Peyer's patch (tissue), 4 donors: Measurements from ENCODE around the gene ST8SIA1. TPM values are rescaled to one million over a fixed set of nuclear protein-coding genes. Genes with fewer than 3 reads are reported as not detected.

ENCODE experiments used
- DNase-seq, 3 donors: peaks; one replicate each; pipeline ENCODE4 v3.0.0-alpha.2; 2017 to 2019
- H3K27ac ChIP-seq, 4 donors: fragments of 200-600 bp; sonication (generic); one replicate each; pipeline ENCODE4 v1.5.1; 2016 to 2019
- H3K27me3 ChIP-seq, 2 donors: fragments of 200-600 bp; sonication (generic); one replicate each; pipeline ENCODE4 v1.5.1; 2019
- H3K36me3 ChIP-seq, 3 donors: fragments of 200-600 bp; sonication (generic); one replicate each; pipeline ENCODE4 v1.5.1; 2016 to 2019
- H3K4me1 ChIP-seq, 4 donors: fragments of 200-600 bp; sonication (generic); one replicate each; pipeline ENCODE4 v1.5.1; 2016 to 2019
- H3K4me3 ChIP-seq, 4 donors: fragments of 200-600 bp; sonication (generic); 1 replicate in 3 of 4; 2 replicates in 1 of 4; pipeline ENCODE4 v1.5.1; 2016 to 2019; ENCODE audit warnings: mild to moderate bottlenecking in 1 of 4
- H3K9me3 ChIP-seq, 4 donors: fragments of 200-600 bp; sonication (generic); one replicate each; pipeline ENCODE4 v1.5.1; 2016 to 2019; ENCODE audit warnings: mild to moderate bottlenecking in 1 of 4
- POLR2A ChIP-seq, 2 donors: fragments of 450-650 bp; IDR thresholded peaks; one replicate each; pipeline ENCODE4 v1.5.1; 2017; ENCODE audit warnings: antibody characterized with exemption in 2 of 2, mild to moderate bottlenecking in 2 of 2, moderate library complexity in 2 of 2
- total RNA-seq, 4 donors: library from RNA; depleted of rRNA; stranded (reverse); fragments of >200 nt; gene quantifications; one replicate each; pipeline ENCODE4 v1.1.0, GENCODE V29; 2016
- TF ChIP-seq, protein P1 (sequence below), 6 experiments: fragments of 450-650 bp in 4 of 6; fragments of 200-600 bp in 2 of 6; sonication (generic) in 1 of 6; IDR thresholded peaks; one replicate each; pipeline ENCODE4 v1.5.1; 2017 to 2019; ENCODE audit warnings: antibody characterized with exemption in 6 of 6, mild to moderate bottlenecking in 3 of 6, moderate library complexity in 1 of 6

Gene ST8SIA1
- total RNA-seq, 4 donors from 2014 or later = 1.2 to 11.6 (median 1.9) TPM

DNA sequence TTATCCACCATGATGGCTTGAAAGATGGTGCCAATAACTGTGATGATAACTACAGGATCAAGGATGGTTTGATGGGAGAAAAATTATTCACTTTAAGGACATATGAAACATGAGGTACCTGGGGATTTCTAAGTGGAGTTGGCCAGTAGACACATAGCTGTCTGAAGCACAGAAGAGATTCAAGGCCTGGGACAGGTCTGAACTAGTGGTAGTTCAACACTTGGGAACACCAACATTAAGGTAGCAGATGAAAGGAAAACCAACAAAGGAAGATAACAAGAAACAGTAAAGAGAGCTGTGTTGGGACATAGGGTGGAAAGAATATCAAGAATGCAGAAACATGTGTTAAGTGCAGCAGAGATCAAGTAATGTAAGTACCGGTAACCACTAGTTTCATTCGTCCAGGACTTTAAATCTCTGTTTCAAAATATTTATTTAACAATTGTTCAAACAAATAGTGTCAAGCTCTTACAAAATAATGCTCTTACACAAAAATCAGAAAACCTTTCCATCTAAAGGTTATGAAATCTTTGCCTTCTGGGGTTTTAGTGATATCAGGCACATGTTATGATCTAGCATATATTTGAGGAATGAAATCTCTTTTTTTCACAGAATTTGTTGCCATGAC is 104.7 kb downstream of the ST8SIA1 start:
- H3K36me3 ChIP-seq = no peaks in the 10 kb centered on the region
- no peaks in the 10 kb centered on the region for H3K9me3 ChIP-seq
- TF ChIP-seq POLR2A (IDR thresholded peaks at IDR 0.05) = no peak
- TF ChIP-seq, protein P1, sequence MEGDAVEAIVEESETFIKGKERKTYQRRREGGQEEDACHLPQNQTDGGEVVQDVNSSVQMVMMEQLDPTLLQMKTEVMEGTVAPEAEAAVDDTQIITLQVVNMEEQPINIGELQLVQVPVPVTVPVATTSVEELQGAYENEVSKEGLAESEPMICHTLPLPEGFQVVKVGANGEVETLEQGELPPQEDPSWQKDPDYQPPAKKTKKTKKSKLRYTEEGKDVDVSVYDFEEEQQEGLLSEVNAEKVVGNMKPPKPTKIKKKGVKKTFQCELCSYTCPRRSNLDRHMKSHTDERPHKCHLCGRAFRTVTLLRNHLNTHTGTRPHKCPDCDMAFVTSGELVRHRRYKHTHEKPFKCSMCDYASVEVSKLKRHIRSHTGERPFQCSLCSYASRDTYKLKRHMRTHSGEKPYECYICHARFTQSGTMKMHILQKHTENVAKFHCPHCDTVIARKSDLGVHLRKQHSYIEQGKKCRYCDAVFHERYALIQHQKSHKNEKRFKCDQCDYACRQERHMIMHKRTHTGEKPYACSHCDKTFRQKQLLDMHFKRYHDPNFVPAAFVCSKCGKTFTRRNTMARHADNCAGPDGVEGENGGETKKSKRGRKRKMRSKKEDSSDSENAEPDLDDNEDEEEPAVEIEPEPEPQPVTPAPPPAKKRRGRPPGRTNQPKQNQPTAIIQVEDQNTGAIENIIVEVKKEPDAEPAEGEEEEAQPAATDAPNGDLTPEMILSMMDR (IDR thresholded peaks at IDR 0.05) = no peak
- no peaks in the 10 kb centered on the region for H3K27me3 ChIP-seq
- H3K4me3 ChIP-seq = no peak overlapping the region
- DNase-seq = no peak
- no peaks in the 10 kb centered on the region for H3K4me1 ChIP-seq
- no peak overlapping the region for H3K27ac ChIP-seq

- TF ChIP-seq, protein P1 (IDR thresholded peaks at IDR 0.05) = no peak
- TF ChIP-seq POLR2A (IDR thresholded peaks at IDR 0.05) = no peak
- DNase-seq = no peak
- H3K4me1 ChIP-seq = no peaks in the 10 kb centered on the region
Observed at GRCh38 chr12:22228022-22228875, 106.3 kb downstream of the ST8SIA1 start.

DNA sequence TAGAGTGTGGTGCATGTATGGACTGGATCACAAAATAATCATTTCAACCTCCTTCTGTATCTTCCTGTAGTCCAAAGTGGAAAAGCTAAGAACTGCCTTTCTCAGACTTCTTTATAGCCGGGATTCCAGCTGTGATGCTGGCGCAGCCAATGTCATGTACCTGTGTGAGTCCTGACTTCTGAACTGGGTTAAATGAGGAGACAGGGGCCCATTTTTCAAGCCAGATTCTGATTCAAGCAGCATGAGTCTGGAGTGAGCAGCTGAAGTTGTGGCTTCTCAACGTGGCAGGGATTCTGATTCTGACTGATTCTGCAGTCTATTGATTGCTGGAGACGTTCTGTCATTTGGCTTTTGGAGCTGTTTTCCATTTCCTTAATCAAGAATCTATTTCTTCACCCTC is 111.2 kb downstream of the ST8SIA1 start:
- DNase-seq = no peak

More at GRCh38 chr12:22228022-22228875, 106.3 kb downstream of the ST8SIA1 start:
- Histone ChIP-seq H3K4me3 (no peak overlapping the region), H3K27ac (no peak overlapping the region), H3K9me3 (no peaks in the 10 kb centered on the region), H3K36me3 (no peaks in the 10 kb centered on the region), H3K27me3 (no peaks in the 10 kb centered on the region)

GRCh38 chr12:22217556-22217955 is 117.0 kb downstream of the ST8SIA1 start:
- Histone ChIP-seq H3K36me3 (no peaks in the 10 kb centered on the region), H3K4me3 (no peak overlapping the region), H3K9me3 (no peaks in the 10 kb centered on the region), H3K27me3 (no peaks in the 10 kb centered on the region), H3K4me1 (no peaks in the 10 kb centered on the region), H3K27ac (no peak overlapping the region)
- DNase-seq = no peak
- no peak for TF ChIP-seq POLR2A (IDR thresholded peaks at IDR 0.05)
- TF ChIP-seq, protein P1 (IDR thresholded peaks at IDR 0.05) = no peak

More for the DNA sequence above, 111.2 kb downstream of the ST8SIA1 start:
- Histone ChIP-seq H3K36me3 (no peaks in the 10 kb centered on the region), H3K4me3 (no peak overlapping the region), H3K27ac (no peak overlapping the region), H3K9me3 (no peaks in the 10 kb centered on the region), H3K4me1 (no peaks in the 10 kb centered on the region), H3K27me3 (no peaks in the 10 kb centered on the region)
- TF ChIP-seq POLR2A (IDR thresholded peaks at IDR 0.05) = no peak
- TF ChIP-seq, protein P1 (IDR thresholded peaks at IDR 0.05) = no peak

- DNase-seq = no peak
- no peaks in the 10 kb centered on the region for H3K27me3 ChIP-seq
- H3K27ac ChIP-seq = no peak overlapping the region
- H3K9me3 ChIP-seq = no peaks in the 10 kb centered on the region
- TF ChIP-seq, protein P1 (IDR thresholded peaks at IDR 0.05) = no peak
- TF ChIP-seq POLR2A (IDR thresholded peaks at IDR 0.05) = no peak
- H3K36me3 ChIP-seq = no peaks in the 10 kb centered on the region
- no peaks in the 10 kb centered on the region for H3K4me1 ChIP-seq
- H3K4me3 ChIP-seq = no peak overlapping the region
Observed at GRCh38 chr12:22215467-22216253, 118.8 kb downstream of the ST8SIA1 start.
